BJ (cell line): ENCODE measurements around the gene MON1B. TPM values are rescaled to one million over a fixed set of nuclear protein-coding genes. Genes with fewer than 3 reads are reported as not detected.

Source experiments
- CTCF ChIA-PET: fragments of 350-600 bp; formaldehyde crosslinking; extraction: SDS; loops from one replicate; lab custom pipeline; 2021; ENCODE audit warnings: antibody characterized with exemption, inconsistent platforms; lab: Yijun Ruan, JAX
- POLR2A ChIA-PET: fragments of 300-600 bp; sonication (Branson Sonifier 250); formaldehyde crosslinking; extraction: SDS; loops from one replicate; lab custom pipeline; 2021; ENCODE audit warnings: antibody characterized with exemption; lab: Charles Lee
- DNase-seq: peaks from one replicate; pipeline ENCODE4 v3.0.0-alpha.2; 2011; ENCODE audit warnings: low read depth
- H3K27me3 ChIP-seq: 2 replicates; pipeline ENCODE4 v1.6.0; 2011; ENCODE audit warnings: low read length; ENCODE audit not compliant: control insufficient read depth, insufficient read depth
- H3K36me3 ChIP-seq: 2 replicates; pipeline ENCODE4 v1.5.1; 2011; ENCODE audit warnings: low read length; ENCODE audit not compliant: control insufficient read depth, insufficient read depth
- H3K4me3 ChIP-seq: 2 replicates; pipeline ENCODE4 v1.5.1; 2011; ENCODE audit warnings: low read depth, mild to moderate bottlenecking, control low read depth, low read length
- polyA plus RNA-seq: library from polyadenylated mRNA; depleted of rRNA; stranded (reverse); fragments of >200 nt; gene quantifications from 2 replicates; pipeline ENCODE4 v1.2.3, GENCODE V29; 2011
- TF ChIP-seq, protein P1 (sequence below): IDR thresholded peaks from 2 replicates; pipeline ENCODE4 v1.5.1; 2011; ENCODE audit warnings: low read depth, mild to moderate bottlenecking, control low read depth, inconsistent platforms, low read length, moderate library complexity; ENCODE audit not compliant: insufficient read depth

MON1B gene
- polyA plus RNA-seq, 1 experiment = 17.3 TPM

DNA sequence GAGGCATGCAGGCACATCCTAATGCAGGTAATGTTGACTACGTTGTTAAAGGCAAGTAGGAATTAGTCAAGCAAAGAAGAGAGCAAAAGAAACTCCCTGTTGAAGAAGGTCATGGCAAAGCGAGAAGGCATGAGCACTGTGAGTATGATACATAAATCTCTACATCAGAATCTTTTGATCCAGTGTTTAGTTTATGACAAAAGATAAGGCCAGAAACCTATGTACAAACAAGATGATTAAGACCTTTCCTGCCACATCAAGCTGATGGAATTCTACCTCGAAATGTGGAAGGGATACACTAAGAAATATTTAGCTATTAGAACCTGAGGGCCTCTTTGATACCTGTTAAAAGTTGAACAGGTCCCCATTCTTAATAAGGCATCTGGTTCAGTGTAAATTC lies 28.4 kb downstream of the MON1B start:
- no peak for DNase-seq
- ChIA-PET CTCF (no interaction called here), POLR2A (no interaction called here)
- H3K27me3 ChIP-seq = peaks cover 2% of the 10 kb centered on the region; the same call in 1 of the 2 replicates
- no peaks in the 10 kb centered on the region for H3K36me3 ChIP-seq
- TF ChIP-seq, protein P1, sequence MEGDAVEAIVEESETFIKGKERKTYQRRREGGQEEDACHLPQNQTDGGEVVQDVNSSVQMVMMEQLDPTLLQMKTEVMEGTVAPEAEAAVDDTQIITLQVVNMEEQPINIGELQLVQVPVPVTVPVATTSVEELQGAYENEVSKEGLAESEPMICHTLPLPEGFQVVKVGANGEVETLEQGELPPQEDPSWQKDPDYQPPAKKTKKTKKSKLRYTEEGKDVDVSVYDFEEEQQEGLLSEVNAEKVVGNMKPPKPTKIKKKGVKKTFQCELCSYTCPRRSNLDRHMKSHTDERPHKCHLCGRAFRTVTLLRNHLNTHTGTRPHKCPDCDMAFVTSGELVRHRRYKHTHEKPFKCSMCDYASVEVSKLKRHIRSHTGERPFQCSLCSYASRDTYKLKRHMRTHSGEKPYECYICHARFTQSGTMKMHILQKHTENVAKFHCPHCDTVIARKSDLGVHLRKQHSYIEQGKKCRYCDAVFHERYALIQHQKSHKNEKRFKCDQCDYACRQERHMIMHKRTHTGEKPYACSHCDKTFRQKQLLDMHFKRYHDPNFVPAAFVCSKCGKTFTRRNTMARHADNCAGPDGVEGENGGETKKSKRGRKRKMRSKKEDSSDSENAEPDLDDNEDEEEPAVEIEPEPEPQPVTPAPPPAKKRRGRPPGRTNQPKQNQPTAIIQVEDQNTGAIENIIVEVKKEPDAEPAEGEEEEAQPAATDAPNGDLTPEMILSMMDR = no peak
- H3K4me3 ChIP-seq = no peak overlapping the region

DNA sequence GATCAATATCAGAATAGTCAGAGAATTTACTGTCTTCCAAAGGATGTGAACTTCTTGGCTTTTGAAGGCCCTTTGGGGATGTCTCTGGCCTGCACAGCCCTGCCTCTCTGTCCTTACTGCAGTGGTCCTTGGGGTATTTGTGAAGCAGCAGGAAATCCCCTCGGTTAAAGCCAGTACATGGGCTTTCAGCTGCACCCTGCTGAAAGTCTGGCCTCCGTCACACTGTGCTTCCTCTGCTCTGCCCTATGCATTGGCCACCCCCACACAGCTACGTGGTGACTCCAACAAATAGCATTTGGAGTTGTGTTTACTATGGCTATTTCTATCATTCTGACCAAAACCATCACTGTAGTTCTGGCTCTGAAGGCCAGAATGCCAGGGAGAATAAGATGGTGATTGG lies 29.4 kb downstream of the MON1B start:
- H3K36me3 ChIP-seq = no peaks in the 10 kb centered on the region
- CTCF ChIA-PET = interaction anchor here (1.2 kb wide), 1 partner anchor 8 kb away, joined by 3 read pairs; no protein-coding TSS in a partner anchor
- TF ChIP-seq, protein P1 = no peak
- no peak for DNase-seq
- H3K27me3 ChIP-seq = peaks cover 2% of the 10 kb centered on the region
- POLR2A ChIA-PET = interaction anchor here (0.5 kb wide), 1 partner anchor 1779 kb away, joined by 4 read pairs; no protein-coding TSS in a partner anchor
- H3K4me3 ChIP-seq = no peak overlapping the region

DNA sequence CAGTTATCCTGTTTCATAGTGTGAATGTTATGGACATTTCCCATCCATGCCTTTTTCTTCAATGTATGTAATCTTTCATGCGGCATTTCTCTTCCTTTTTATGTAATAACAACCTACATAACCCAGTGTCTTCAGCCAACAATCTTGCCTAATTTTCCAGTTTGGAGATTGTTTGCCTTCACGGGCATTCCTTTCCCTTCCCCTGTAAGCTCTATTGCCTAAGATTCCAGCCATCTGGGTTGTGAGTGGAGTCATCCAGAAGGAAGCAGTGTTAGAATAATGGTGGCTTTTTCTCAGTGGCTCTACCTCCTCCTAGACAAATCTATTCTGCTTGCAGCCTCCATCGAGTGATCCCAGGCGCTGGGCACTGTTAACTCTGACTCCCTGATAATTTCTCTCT lies 30.5 kb downstream of the MON1B start:
- Histone ChIP-seq H3K36me3 (no peaks in the 10 kb centered on the region), H3K4me3 (no peak overlapping the region), H3K27me3 (peaks cover 2% of the 10 kb centered on the region)
- no peak for DNase-seq
- ChIA-PET POLR2A (no interaction called here), CTCF (interaction anchor here (1.2 to 1.7 kb wide), 2 partner anchors 9 to 14 kb away, joined by 3 to 4 read pairs; no protein-coding TSS in a partner anchor)
- TF ChIP-seq, protein P1 = no peak

DNA sequence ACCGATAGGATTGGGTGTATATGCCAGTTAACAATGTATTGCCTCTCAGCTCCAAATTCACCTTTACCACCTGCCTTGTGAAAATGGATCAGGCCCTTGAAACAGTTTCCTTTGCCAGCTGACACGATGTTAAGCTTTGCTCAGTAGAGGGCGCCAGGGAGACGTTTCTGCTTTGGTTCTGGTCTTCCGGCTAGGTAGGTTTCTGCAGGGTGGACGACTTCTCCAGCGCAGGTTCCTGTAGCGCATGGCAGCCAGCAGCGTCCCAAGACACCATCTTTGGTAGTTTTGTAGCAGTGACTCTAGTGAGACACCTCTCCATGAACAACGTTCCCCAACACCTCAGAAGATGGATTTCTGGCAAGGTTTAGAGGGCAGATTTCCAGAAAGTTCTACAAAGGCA lies 32.2 kb downstream of the MON1B start:
- H3K36me3 ChIP-seq = no peaks in the 10 kb centered on the region
- H3K4me3 ChIP-seq = no peak overlapping the region
- POLR2A ChIA-PET = no interaction called here
- CTCF ChIA-PET = interaction anchor here (0.9 to 1.7 kb wide), 3 partner anchors 9 to 12 kb away, joined by 3 to 4 read pairs (median 4); no protein-coding TSS in a partner anchor
- TF ChIP-seq, protein P1 = peak; percentile 25; the same call in 1 of the 2 replicates
- DNase-seq = no peak
- H3K27me3 ChIP-seq = peaks cover 5% of the 10 kb centered on the region

DNA sequence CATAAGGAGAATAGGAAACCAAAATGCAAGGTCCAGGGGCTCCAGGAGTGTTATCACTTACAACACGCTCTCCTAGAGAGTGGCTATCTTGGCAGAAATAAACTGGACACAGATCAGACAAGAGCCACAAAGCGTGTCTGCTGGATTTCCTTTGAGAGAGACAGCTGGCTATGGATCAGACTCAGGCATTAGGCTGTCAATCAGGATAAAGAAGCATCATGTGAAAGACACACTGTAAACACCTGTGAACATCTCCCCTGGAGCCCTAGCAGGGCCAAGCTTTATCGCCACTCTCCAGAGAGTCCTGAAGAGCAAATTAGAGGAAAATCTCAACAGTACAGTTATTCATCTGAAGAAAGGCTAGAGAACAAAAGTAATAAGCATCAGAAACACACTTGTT lies 34.2 kb downstream of the MON1B start:
- POLR2A ChIA-PET = no interaction called here
- TF ChIP-seq, protein P1 = no peak
- DNase-seq = no peak
- CTCF ChIA-PET = no interaction called here
- Histone ChIP-seq H3K27me3 (peaks cover 4% of the 10 kb centered on the region), H3K4me3 (no peak overlapping the region), H3K36me3 (no peaks in the 10 kb centered on the region)
